Activated CD8-positive, alpha-beta memory T cell treated with anti-CD3 and anti-CD28 coated beads, Interleukin-2, amount 50 U/mL, for 1 hour (primary cell): ENCODE results near the gene HDAC4.

ENCODE experiments used
- DNase-seq: peaks from one replicate; pipeline ENCODE4 v3.0.0-alpha.2; 2020; ENCODE audit errors: extremely low read depth

HDAC4 gene

GRCh38 chr2:239327536-239328350 lies 73.1 kb downstream of the HDAC4 start:
- no peak for DNase-seq

- peak; percentile 58 for DNase-seq
These were observed 73.8 kb downstream of the HDAC4 start for GRCh38 chr2:239326831-239327535.

GRCh38 chr2:239324456-239324855 lies 76.4 kb downstream of the HDAC4 start:
- DNase-seq, result no peak

- no peak for DNase-seq
These were observed 77.4 kb downstream of the HDAC4 start for GRCh38 chr2:239323447-239323846.

- no peak for DNase-seq
These were observed 78.3 kb downstream of the HDAC4 start for GRCh38 chr2:239322416-239323086.

GRCh38 chr2:239321596-239322415 lies 79.0 kb downstream of the HDAC4 start:
- DNase-seq, result no peak

- DNase-seq, result no peak
These were observed 81.8 kb downstream of the HDAC4 start for GRCh38 chr2:239318790-239319661.

GRCh38 chr2:239318151-239318611 lies 82.6 kb downstream of the HDAC4 start:
- DNase-seq, result no peak

- no peak for DNase-seq
These were observed 84.0 kb downstream of the HDAC4 start for GRCh38 chr2:239316562-239317465.

- no peak for DNase-seq
These were observed 85.5 kb downstream of the HDAC4 start for GRCh38 chr2:239315308-239315707.

GRCh38 chr2:239313776-239314175 lies 87.0 kb downstream of the HDAC4 start:
- no peak for DNase-seq

- no peak for DNase-seq
These were observed 87.8 kb downstream of the HDAC4 start for GRCh38 chr2:239312741-239313667.

- no peak for DNase-seq
These were observed 88.7 kb downstream of the HDAC4 start for GRCh38 chr2:239312081-239312511.

GRCh38 chr2:239311132-239312040 lies 89.4 kb downstream of the HDAC4 start:
- DNase-seq, result no peak

GRCh38 chr2:239310401-239311061 lies 90.3 kb downstream of the HDAC4 start:
- no peak for DNase-seq

GRCh38 chr2:239309398-239310245 lies 91.2 kb downstream of the HDAC4 start:
- no peak for DNase-seq
